A549 (cell line): ENCODE measurements around the gene LRRC28.

ENCODE experiments used
- CHD4 ChIP-seq: fragments of 200-600 bp; sonication (generic); IDR thresholded peaks from 2 replicates; pipeline ENCODE4 v1.6.1; 2016; ENCODE audit warnings: antibody characterized with exemption, mild to moderate bottlenecking, borderline replicate concordance
- FOSL2 ChIP-seq, 2 experiments: fragments of 450-650 bp in 1 of 2; fragments of >200 bp in 1 of 2; sonication (Bioruptor Twin) in 1 of 2; formaldehyde crosslinking; IDR thresholded peaks; 2 replicates each; pipeline versions ENCODE4 v1.5.0 to v1.6.1; 2016 to 2020; ENCODE audit warnings: mild to moderate bottlenecking in 1 of 2, moderate library complexity in 1 of 2
- GATA3 ChIP-seq: IDR thresholded peaks from 2 replicates; pipeline ENCODE4 v1.6.1; 2012; ENCODE audit warnings: borderline replicate concordance
- JUN ChIP-seq, 2 experiments: fragments of >200 bp; sonication (Bioruptor Twin); formaldehyde crosslinking; IDR thresholded peaks; 2 replicates in 1 of 2; 3 replicates in 1 of 2; pipeline ENCODE4 v1.6.1; 2016 to 2017
- MAFK ChIP-seq: fragments of 450-650 bp; IDR thresholded peaks from 2 replicates; pipeline ENCODE4 v1.6.1; 2014; ENCODE audit not compliant: partially characterized antibody
- NFE2L2 ChIP-seq: fragments of 150-350 bp; conservative IDR thresholded peaks from 2 replicates; pipeline ENCODE4 v1.6.1; 2014; ENCODE audit warnings: low read length
- PHF8 ChIP-seq: fragments of 200-600 bp; sonication (generic); IDR thresholded peaks from 2 replicates; pipeline ENCODE4 v1.6.1; 2016; ENCODE audit warnings: low read depth, mild to moderate bottlenecking, antibody characterized with exemption, moderate library complexity, borderline replicate concordance
- POLR2A ChIP-seq: IDR thresholded peaks from 2 replicates; pipeline ENCODE4 v1.6.1; 2012; ENCODE audit warnings: mild to moderate bottlenecking, low read length
- SREBF2 ChIP-seq: fragments of 450-650 bp; IDR thresholded peaks from 2 replicates; pipeline ENCODE4 v1.6.1; 2014; ENCODE audit warnings: mild to moderate bottlenecking, moderate library complexity
- ZFP36 ChIP-seq: fragments of 450-650 bp; IDR thresholded peaks from 2 replicates; pipeline ENCODE4 v1.6.1; 2014; ENCODE audit warnings: borderline replicate concordance; ENCODE audit not compliant: partially characterized antibody
- TF ChIP-seq, protein P1 (sequence below): fragments of >200 bp; sonication (Bioruptor Twin); formaldehyde crosslinking; IDR thresholded peaks from 3 replicates; pipeline ENCODE4 v1.5.1; 2016

DNA sequence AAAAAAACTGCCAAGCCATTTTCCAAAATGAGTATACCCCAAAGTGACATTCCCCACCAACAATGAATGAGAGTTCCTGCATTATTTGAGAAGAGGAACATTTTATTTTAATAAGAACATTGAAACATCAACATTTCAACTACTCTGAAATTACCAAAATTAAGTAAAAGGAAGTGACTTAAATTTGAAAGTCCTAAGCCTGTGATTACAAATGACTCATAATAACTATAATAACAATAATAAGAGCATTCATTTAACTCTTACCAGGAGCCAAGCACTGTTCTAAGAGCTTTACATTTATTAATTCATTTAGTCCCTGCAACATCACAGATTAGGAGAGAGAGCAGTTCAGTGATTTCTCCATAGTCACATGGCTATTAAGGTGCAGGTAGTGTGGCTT is 32.4 kb downstream of the LRRC28 start:
- TF ChIP-seq NFE2L2 (no peak), GATA3 (no peak), POLR2A (no peak), JUN (IDR thresholded peaks at IDR 0.05) (no peak), PHF8 (no peak), CHD4 (no peak), FOSL2 (IDR thresholded peaks at IDR 0.05) (no peak), FOSL2 (CRISPR knock-in tag; IDR thresholded peaks at IDR 0.05) (no peak), MAFK (no peak), SREBF2 (no peak), ZFP36 (no peak)
- TF ChIP-seq, protein P1, sequence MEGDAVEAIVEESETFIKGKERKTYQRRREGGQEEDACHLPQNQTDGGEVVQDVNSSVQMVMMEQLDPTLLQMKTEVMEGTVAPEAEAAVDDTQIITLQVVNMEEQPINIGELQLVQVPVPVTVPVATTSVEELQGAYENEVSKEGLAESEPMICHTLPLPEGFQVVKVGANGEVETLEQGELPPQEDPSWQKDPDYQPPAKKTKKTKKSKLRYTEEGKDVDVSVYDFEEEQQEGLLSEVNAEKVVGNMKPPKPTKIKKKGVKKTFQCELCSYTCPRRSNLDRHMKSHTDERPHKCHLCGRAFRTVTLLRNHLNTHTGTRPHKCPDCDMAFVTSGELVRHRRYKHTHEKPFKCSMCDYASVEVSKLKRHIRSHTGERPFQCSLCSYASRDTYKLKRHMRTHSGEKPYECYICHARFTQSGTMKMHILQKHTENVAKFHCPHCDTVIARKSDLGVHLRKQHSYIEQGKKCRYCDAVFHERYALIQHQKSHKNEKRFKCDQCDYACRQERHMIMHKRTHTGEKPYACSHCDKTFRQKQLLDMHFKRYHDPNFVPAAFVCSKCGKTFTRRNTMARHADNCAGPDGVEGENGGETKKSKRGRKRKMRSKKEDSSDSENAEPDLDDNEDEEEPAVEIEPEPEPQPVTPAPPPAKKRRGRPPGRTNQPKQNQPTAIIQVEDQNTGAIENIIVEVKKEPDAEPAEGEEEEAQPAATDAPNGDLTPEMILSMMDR: no peak
